WI38 (cell line): ENCODE results near the gene ZNF740.

Source experiments
- H3K4me3 ChIP-seq: 2 replicates; pipeline ENCODE4 v1.5.1; 2011; ENCODE audit warnings: low read depth, mild to moderate bottlenecking, control low read depth, low read length
- CTCF ChIP-seq: IDR thresholded peaks from 2 replicates; pipeline ENCODE4 v1.5.1; 2012; ENCODE audit warnings: low read depth, mild to moderate bottlenecking, control low read depth, low read length

Gene ZNF740

GRCh38 chr12:53169644-53170043 is 10.9 kb upstream of the ZNF740 start:
- TF ChIP-seq CTCF: no peak

DNA sequence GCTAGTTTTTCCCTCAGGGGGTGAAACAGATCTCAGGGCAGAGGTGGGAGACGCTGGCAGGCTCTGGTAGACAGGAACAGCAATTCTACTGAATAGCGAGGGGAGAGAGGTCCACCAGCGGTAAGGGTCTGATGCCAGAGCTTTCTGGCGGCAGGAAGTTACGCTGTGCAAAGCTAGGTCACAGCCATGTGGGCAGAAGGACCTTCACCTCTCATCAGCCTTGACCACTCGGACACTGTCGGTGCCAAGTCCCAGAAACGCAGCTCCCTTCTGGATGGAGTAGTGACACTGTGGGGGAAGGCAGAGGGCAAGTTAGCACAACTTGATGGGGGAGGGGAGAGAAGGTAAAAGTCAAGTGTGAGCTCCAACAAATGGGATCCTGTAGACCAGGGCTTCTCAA is 10.3 kb upstream of the ZNF740 start:
- TF ChIP-seq CTCF: no peak
- no peak overlapping the region for H3K4me3 ChIP-seq

More at GRCh38 chr12:53169644-53170043, 10.9 kb upstream of the ZNF740 start:
- H3K4me3 ChIP-seq: no peak overlapping the region

DNA sequence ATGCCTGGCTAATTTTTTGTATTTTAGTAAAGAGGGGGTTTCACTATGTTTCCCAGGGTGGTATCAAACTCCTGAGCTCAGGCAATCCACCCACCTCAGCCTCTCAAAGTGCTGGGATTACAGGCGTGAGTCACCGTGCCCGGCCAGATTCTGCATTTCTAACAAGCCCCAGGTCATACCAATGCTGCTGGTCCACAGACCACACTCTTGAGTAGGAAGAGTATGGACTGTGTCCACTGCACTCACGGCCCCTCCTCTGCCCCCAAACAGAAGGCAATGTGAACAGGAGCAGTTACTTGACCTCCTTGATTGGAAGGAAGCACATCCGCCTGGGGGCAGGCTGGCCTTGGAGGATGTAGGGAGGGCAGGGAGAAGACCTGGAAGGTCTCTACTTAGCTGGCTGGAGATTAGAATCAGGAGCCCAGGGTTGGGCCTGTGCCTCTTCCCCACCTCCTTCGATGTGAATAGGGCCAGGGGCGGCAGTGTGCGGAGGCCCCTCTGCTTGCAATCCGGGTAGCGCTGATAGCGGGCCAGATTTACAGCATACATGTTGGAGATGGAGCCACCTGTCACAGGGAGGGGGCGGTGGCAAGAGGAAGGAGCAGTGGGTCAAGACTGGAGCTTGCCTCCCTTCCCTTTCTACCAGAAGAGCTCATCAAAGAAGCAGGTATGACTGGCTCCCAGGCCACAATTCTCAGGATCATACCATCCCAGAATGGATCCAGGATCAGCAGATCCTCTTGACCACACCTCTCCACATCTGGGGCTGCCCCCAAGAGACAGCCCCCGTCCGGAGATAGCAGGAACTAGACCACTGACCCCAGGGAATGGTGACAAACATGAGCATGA is 9.4 kb upstream of the ZNF740 start:
- H3K4me3 ChIP-seq: no peak overlapping the region
- no peak for TF ChIP-seq CTCF

DNA sequence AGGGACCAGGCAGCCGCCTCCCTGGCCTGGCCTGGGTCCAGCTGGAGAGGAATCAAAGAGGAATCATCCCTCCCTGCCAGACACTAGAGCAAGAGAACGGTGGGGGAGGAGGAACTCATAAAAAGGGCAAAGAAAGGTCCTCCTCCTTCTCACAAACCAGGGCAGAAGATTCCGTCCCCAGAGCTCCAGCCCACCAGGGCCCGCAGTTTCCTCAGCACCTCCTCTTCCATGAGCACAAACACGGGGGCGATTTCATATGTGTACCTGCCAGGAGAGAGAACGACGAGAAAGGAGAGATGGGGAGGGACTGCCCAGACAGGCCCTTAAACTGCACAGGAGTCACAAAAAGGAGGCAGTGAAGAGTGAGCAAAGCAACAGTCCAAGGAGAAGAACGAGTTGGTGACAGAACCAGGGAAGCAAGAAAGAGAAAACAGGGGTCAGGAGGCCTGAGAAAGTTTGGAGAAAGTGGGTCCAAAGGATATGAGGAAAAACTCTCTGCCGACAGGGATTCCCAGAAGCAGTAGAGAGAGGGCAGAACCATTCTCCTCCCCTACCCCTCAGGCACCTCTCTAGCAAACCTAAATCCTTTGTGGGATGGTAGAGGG is 8.7 kb upstream of the ZNF740 start:
- TF ChIP-seq CTCF: no peak
- no peak overlapping the region for H3K4me3 ChIP-seq

DNA sequence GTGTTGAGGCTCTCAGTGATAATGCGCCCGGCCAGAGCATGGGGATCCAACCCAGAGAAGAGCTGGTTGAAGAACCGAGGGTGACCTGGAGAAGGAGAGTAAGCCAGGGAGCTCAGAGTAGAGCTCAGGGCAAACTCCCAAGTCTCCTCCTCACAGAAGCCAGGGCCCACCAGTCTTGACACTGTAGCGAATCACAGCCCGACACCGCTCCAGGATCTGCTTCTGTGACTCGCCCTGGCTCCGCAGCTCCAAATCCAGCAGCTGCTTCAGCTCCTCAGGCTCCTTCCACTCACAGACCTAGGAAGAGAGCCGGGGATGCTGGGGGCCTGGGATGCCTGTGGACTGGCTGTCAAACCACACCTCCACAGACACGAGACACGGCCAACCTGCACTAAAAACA is 8.2 kb upstream of the ZNF740 start:
- no peak for TF ChIP-seq CTCF
- H3K4me3 ChIP-seq: no peak overlapping the region

GRCh38 chr12:53173085-53173715 is 7.3 kb upstream of the ZNF740 start:
- no peak overlapping the region for H3K4me3 ChIP-seq

More at GRCh38 chr12:53173085-53173715, 7.3 kb upstream of the ZNF740 start:
- no peak for TF ChIP-seq CTCF
